Caco-2 (cell line): ENCODE results near the gene MARF1. TPM values are rescaled to one million over a fixed set of nuclear protein-coding genes. Genes with fewer than 3 reads are reported as not detected.

Experiments used
- BruUV-seq: library from RNA; stranded (reverse); fragments of 400-500 nt; replicated peaks from 2 replicates; lab custom pipeline; 2021; lab: Mats Ljungman, UMichigan
- CTCF ChIA-PET: fragments of 300-600 bp; sonication (Branson Sonifier 250); formaldehyde crosslinking; loops from one replicate; lab custom pipeline; 2022; ENCODE audit warnings: antibody characterized with exemption; lab: Charles Lee
- POLR2A ChIA-PET: fragments of 300-600 bp; sonication (Branson Sonifier 250); formaldehyde crosslinking; loops from one replicate; lab custom pipeline; 2022; ENCODE audit warnings: antibody characterized with exemption; lab: Charles Lee
- DNase-seq, 2 experiments: peaks; one replicate each; pipeline versions ENCODE4 v3.0.0 to v3.0.0-alpha.2; 2020 to 2022
- H3K27me3 ChIP-seq: replicated peaks from 2 replicates; pipeline ENCODE4 v1.6.0; 2011; ENCODE audit warnings: low read length; ENCODE audit not compliant: control insufficient read depth, insufficient read depth
- H3K36me3 ChIP-seq: 2 replicates; pipeline ENCODE4 v1.5.1; 2011; ENCODE audit warnings: low read length; ENCODE audit not compliant: control insufficient read depth, insufficient read depth
- H3K4me1 ChIP-seq: fragments of 250-450 bp; sonication (Bioruptor Pico); 2 replicates; pipeline ENCODE4 v1.5.1; 2020; ENCODE audit warnings: mild to moderate bottlenecking
- H3K4me3 ChIP-seq: 2 replicates; pipeline ENCODE4 v1.5.1; 2011; ENCODE audit warnings: low read depth, mild to moderate bottlenecking, control low read depth, low read length
- H3K9me3 ChIP-seq: fragments of 250-450 bp; sonication (Bioruptor Pico); 2 replicates; pipeline ENCODE4 v1.5.1; 2020; ENCODE audit warnings: mild to moderate bottlenecking, moderate library complexity
- H3K27ac Mint-ChIP-seq: one replicate; pipeline ENCODE4 v1.8.0; 2022; ENCODE audit warnings: mixed read lengths; ENCODE audit not compliant: unreplicated experiment
- H3K27me3 Mint-ChIP-seq: one replicate; pipeline ENCODE4 v1.8.0; 2022; ENCODE audit warnings: mixed read lengths; ENCODE audit not compliant: insufficient read depth, unreplicated experiment
- H3K36me3 Mint-ChIP-seq: one replicate; pipeline ENCODE4 v1.8.0; 2022; ENCODE audit warnings: mild to moderate bottlenecking, mixed read lengths; ENCODE audit not compliant: insufficient read depth, unreplicated experiment
- H3K4me1 Mint-ChIP-seq: one replicate; pipeline ENCODE4 v1.8.0; 2022; ENCODE audit warnings: low read depth, mixed read lengths; ENCODE audit not compliant: unreplicated experiment
- H3K4me3 Mint-ChIP-seq: one replicate; pipeline ENCODE4 v1.8.0; 2022; ENCODE audit warnings: mild to moderate bottlenecking, moderate library complexity, mixed read lengths; ENCODE audit not compliant: unreplicated experiment
- H3K9me3 Mint-ChIP-seq: one replicate; pipeline ENCODE4 v1.8.0; 2022; ENCODE audit warnings: mixed read lengths; ENCODE audit not compliant: unreplicated experiment
- intact Hi-C: fragments of 100-400 bp; cut with micrococcal nuclease; formaldehyde crosslinking; loops from one replicate; pipeline ENCODE4 v1.10.0; 2022; ENCODE audit not compliant: unreplicated experiment
- total RNA-seq: library from RNA; stranded (reverse); gene quantifications from 2 replicates; pipeline ENCODE4 v1.2.3, GENCODE V29; 2022
- TF ChIP-seq, protein P1 (sequence below), 2 experiments: fragments of 200-600 bp in 1 of 2; IDR thresholded peaks; 1 replicate in 1 of 2; 2 replicates in 1 of 2; pipeline versions ENCODE4 v1.5.1 to v1.8.0; 2011 to 2022; ENCODE audit warnings: antibody characterized with exemption in 1 of 2, control low read depth in 1 of 2, inconsistent platforms in 1 of 2, low read depth in 1 of 2, low read length in 1 of 2, mild to moderate bottlenecking in 1 of 2, moderate library complexity in 1 of 2; ENCODE audit not compliant: insufficient read depth in 1 of 2, severe bottlenecking in 1 of 2, unreplicated experiment in 1 of 2

MARF1 gene
- total RNA-seq, 1 experiment from 2014 or later: 22.3 TPM

DNA sequence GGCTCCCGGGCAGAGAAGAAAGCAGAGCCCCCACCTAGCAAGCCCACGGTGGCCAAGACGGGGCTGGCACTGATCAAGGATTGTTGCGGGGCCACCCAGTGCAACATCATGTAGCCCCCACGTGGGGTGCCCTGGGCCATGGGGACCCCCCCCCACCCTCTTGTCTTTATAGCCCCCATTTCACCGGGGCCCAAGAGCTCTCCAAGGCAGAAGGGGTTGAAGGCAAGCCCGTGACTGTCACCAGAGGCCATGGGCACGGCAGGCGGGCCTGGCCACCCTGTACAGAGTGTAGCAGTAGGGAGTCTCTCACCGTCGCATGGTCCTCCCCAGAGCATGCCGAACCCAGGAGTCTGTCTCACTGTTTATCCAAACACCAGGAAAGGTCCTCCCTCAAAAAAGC lies 56.2 kb downstream of the MARF1 start:
- intact Hi-C loops: loop anchor here (5.0 kb wide), 1 partner anchor 171 kb away; no protein-coding TSS in a partner anchor
- Mint-ChIP-seq H3K9me3 (peaks cover 10% of the 10 kb centered on the region), H3K4me3 (no peak overlapping the region), H3K4me1 (peaks cover 12% of the 10 kb centered on the region), H3K27ac (no peak overlapping the region), H3K36me3 (no peaks in the 10 kb centered on the region), H3K27me3 (no peaks in the 10 kb centered on the region)
- TF ChIP-seq, protein P1, sequence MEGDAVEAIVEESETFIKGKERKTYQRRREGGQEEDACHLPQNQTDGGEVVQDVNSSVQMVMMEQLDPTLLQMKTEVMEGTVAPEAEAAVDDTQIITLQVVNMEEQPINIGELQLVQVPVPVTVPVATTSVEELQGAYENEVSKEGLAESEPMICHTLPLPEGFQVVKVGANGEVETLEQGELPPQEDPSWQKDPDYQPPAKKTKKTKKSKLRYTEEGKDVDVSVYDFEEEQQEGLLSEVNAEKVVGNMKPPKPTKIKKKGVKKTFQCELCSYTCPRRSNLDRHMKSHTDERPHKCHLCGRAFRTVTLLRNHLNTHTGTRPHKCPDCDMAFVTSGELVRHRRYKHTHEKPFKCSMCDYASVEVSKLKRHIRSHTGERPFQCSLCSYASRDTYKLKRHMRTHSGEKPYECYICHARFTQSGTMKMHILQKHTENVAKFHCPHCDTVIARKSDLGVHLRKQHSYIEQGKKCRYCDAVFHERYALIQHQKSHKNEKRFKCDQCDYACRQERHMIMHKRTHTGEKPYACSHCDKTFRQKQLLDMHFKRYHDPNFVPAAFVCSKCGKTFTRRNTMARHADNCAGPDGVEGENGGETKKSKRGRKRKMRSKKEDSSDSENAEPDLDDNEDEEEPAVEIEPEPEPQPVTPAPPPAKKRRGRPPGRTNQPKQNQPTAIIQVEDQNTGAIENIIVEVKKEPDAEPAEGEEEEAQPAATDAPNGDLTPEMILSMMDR (IDR thresholded peaks at IDR 0.05; ENCODE audit: insufficient read depth in 1 of 2, low read depth in 1 of 2, low read length in 1 of 2, severe bottlenecking in 1 of 2, unreplicated experiment in 1 of 2): no peak
- peaks cover 11% of the 10 kb centered on the region for H3K4me1 ChIP-seq
- POLR2A ChIA-PET: no interaction called here
- H3K4me3 ChIP-seq: no peak overlapping the region
- no peaks in the 10 kb centered on the region for H3K9me3 ChIP-seq
- no peaks in the 10 kb centered on the region for H3K36me3 ChIP-seq
- no TSS peak for BruUV-seq
- no peak for DNase-seq
- no peaks in the 10 kb centered on the region for H3K27me3 ChIP-seq
- CTCF ChIA-PET: no interaction called here

DNA sequence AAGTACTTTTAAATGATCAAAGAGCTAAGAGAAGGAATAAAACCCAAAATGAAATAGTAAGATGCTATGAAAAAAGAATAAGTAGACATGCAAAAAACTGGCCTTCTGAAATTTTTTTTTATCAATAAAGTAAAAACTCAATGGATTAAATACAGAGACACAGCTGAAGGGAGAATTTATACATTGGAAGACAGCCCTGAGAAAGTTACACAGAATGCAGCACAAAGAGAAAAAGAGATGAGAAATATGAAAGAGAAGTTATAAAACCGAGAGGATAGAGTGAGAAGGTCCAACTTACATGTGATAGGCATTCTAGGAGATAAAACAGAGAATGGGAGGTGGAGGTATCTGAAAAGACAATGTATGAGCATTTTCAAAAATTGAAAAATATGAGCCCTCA lies 57.0 kb downstream of the MARF1 start:
- Histone ChIP-seq H3K36me3 (no peaks in the 10 kb centered on the region), H3K27me3 (no peaks in the 10 kb centered on the region), H3K4me1 (peaks cover 6% of the 10 kb centered on the region), H3K4me3 (no peak overlapping the region), H3K9me3 (no peaks in the 10 kb centered on the region)
- Mint-ChIP-seq H3K9me3 (peaks cover 10% of the 10 kb centered on the region), H3K27me3 (no peaks in the 10 kb centered on the region), H3K4me3 (no peak overlapping the region), H3K36me3 (no peaks in the 10 kb centered on the region), H3K27ac (no peak overlapping the region), H3K4me1 (peaks cover 5% of the 10 kb centered on the region)
- DNase-seq: no peak
- intact Hi-C loops: loop anchor here (1.0 to 5.0 kb wide), 2 partner anchors 9 to 171 kb away; no protein-coding TSS in a partner anchor
- TF ChIP-seq, protein P1 (IDR thresholded peaks at IDR 0.05; ENCODE audit: insufficient read depth in 1 of 2, low read depth in 1 of 2, low read length in 1 of 2, severe bottlenecking in 1 of 2, unreplicated experiment in 1 of 2): no peak
- ChIA-PET CTCF (no interaction called here), POLR2A (no interaction called here)
- BruUV-seq: no TSS peak

DNA sequence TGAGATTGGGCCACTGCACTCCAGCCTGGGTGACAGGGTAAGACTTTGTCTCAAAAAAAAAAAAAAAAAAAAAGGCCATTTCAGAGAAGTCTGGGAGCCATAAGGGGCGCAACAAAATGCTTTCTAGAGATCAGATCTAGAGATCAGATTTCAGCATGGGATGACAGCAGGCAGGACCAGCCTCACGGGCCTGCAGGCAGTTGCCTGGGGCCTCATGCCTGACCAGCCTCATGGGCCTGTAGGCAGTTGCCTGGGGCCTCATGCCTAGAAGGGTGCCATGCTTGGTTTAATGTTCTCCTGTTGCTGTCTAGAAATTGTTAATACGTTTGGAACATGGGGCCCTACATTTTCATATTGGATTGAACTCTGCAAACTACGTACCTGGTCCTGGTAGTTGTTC lies 59.4 kb downstream of the MARF1 start:
- H3K9me3 ChIP-seq: no peaks in the 10 kb centered on the region
- CTCF ChIA-PET: no interaction called here
- no peak overlapping the region for H3K27ac Mint-ChIP-seq
- TF ChIP-seq, protein P1 (IDR thresholded peaks at IDR 0.05; ENCODE audit: insufficient read depth in 1 of 2, low read depth in 1 of 2, low read length in 1 of 2, severe bottlenecking in 1 of 2, unreplicated experiment in 1 of 2): no peak
- no peaks in the 10 kb centered on the region for H3K36me3 Mint-ChIP-seq
- H3K27me3 ChIP-seq: no peaks in the 10 kb centered on the region
- intact Hi-C loops: no loop called here
- H3K4me3 Mint-ChIP-seq: no peak overlapping the region
- no peaks in the 10 kb centered on the region for H3K36me3 ChIP-seq
- peaks cover 10% of the 10 kb centered on the region for H3K9me3 Mint-ChIP-seq
- POLR2A ChIA-PET: no interaction called here
- no peak for DNase-seq
- no peaks in the 10 kb centered on the region for H3K27me3 Mint-ChIP-seq
- BruUV-seq: no TSS peak
- H3K4me1 ChIP-seq: no peaks in the 10 kb centered on the region
- no peaks in the 10 kb centered on the region for H3K4me1 Mint-ChIP-seq
- H3K4me3 ChIP-seq: no peak overlapping the region
